ENCODE results near the gene PKP3. TPM values are rescaled to one million over a fixed set of nuclear protein-coding genes. Genes with fewer than 3 reads are reported as not detected.

PKP3 gene
- total and polyA plus RNA-seq, 7 donors = 0.10 to 0.75 (median 0.15) TPM; not detected in 2

GRCh38 chr11:426851-427250 is 32.8 kb downstream of the PKP3 start:
- Histone ChIP-seq H3K27me3 (ENCODE audit: insufficient read depth in 3 of 3, low read length in 2 of 3) (peaks cover 2 to 37% (median 9%) of the 10 kb centered on the region in 3 donors), H3K36me3 (ENCODE audit: insufficient read depth in 1 of 2, low read depth in 1 of 2) (no peaks in the 10 kb centered on the region), H3K27ac (no peak overlapping the region), H3K4me3 (no peak overlapping the region), H3K9me3 (no peaks in the 10 kb centered on the region), H3K4me1 (no peaks in the 10 kb centered on the region)
- intact Hi-C loops (cut with DNase I) = no loop called here
- ATAC-seq (no peak), DNase-seq (peak in 1 of 2 donors; percentile 19)
- WGBS, 3 donors = 74 to 83% (median 82%) methylated on average over 8 of the region's 8 CpGs
- no peak for TF ChIP-seq CTCF (IDR thresholded peaks at IDR 0.05)

- ATAC-seq (no peak), DNase-seq (peak; percentile 12 to 30)
- H3K27ac ChIP-seq = no peak overlapping the region
- no peaks in the 10 kb centered on the region for H3K36me3 ChIP-seq (ENCODE audit: insufficient read depth in 1 of 2, low read depth in 1 of 2)
- H3K4me3 ChIP-seq = no peak overlapping the region
- peaks cover 2 to 29% (median 6%) of the 10 kb centered on the region in 3 donors for H3K27me3 ChIP-seq (ENCODE audit: insufficient read depth in 3 of 3, low read length in 2 of 3)
- no peaks in the 10 kb centered on the region for H3K4me1 ChIP-seq
- TF ChIP-seq CTCF (IDR thresholded peaks at IDR 0.05) = no peak
- H3K9me3 ChIP-seq = no peaks in the 10 kb centered on the region
- WGBS, 3 donors = 85 to 86% (median 85%) methylated on average over 24 of the region's 24 CpGs
- intact Hi-C loops (cut with DNase I) = no loop called here
Measured at GRCh38 chr11:428295-428694, 34.3 kb downstream of the PKP3 start.

DNA sequence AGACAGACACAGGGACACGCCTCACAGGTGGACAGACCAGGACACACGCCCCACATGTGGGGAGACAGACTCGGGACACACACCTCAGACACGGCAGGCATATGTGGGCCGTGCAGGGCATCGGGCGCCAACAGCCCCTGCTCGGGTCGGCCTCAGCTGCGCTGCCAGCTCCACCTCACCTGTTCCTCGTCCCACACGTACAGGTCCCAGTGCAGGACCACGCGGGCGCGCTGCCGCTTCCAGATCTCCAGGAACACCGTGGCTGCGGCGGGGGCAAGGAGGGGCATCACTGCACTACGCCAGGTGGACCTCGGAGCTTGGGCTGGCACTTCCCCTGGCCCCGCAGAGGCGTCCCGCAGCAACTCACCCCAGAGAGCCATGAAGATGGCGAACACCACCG is 35.4 kb downstream of the PKP3 start:
- Histone ChIP-seq H3K4me3 (no peak overlapping the region), H3K4me1 (no peaks in the 10 kb centered on the region), H3K27ac (no peak overlapping the region), H3K9me3 (no peaks in the 10 kb centered on the region), H3K27me3 (ENCODE audit: insufficient read depth in 3 of 3, low read length in 2 of 3) (peaks cover 0 to 21% (median 4%) of the 10 kb centered on the region in 3 donors), H3K36me3 (ENCODE audit: insufficient read depth in 1 of 2, low read depth in 1 of 2) (no peaks in the 10 kb centered on the region)
- DNase-seq (peak; percentile 11 to 50), ATAC-seq (no peak)
- WGBS, 3 donors = 80 to 90% (median 82%) methylated on average over 25 to 27 of the region's 27 CpGs
- no peak for TF ChIP-seq CTCF (IDR thresholded peaks at IDR 0.05)
- intact Hi-C loops (cut with DNase I) = no loop called here

- Histone ChIP-seq H3K27ac (no peak overlapping the region), H3K4me1 (no peaks in the 10 kb centered on the region), H3K27me3 (ENCODE audit: insufficient read depth in 3 of 3, low read length in 2 of 3) (peaks cover 0 to 18% (median 4%) of the 10 kb centered on the region in 3 donors), H3K9me3 (no peaks in the 10 kb centered on the region), H3K36me3 (ENCODE audit: insufficient read depth in 1 of 2, low read depth in 1 of 2) (no peaks in the 10 kb centered on the region), H3K4me3 (no peak overlapping the region)
- intact Hi-C loops (cut with DNase I) = no loop called here
- no peak for TF ChIP-seq CTCF (IDR thresholded peaks at IDR 0.05)
- DNase-seq = peak; percentile 7 to 31
- ATAC-seq = no peak
- WGBS, 3 donors = 30 to 44% (median 41%) methylated on average over 22 to 25 of the region's 25 CpGs
Measured at GRCh38 chr11:429931-430456, 36.0 kb downstream of the PKP3 start.

DNA sequence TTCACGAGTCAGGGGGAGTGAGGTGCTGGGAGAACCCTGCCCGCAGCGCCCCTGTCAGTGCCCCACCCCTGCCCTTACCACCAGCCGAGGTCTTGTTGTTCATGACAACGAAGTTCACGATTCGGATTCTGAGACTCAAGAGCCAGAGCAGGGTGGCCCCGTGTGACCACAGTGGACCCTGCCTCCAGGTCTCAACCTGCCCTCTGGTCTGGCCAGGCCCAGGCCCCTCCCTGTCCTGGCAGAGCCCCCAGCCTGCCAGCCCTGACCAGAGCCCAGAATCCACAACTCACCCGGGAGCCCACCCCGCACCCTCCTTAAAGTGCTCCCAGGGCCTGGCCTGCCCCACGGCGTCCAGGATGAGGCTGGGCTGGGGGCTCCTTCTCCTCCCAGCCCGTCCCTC is 37.9 kb downstream of the PKP3 start:
- intact Hi-C loops (cut with DNase I) = no loop called here
- no peaks in the 10 kb centered on the region for H3K36me3 ChIP-seq (ENCODE audit: insufficient read depth in 1 of 2, low read depth in 1 of 2)
- no peak overlapping the region for H3K4me3 ChIP-seq
- H3K4me1 ChIP-seq = no peaks in the 10 kb centered on the region
- H3K9me3 ChIP-seq = no peaks in the 10 kb centered on the region
- no peak for ATAC-seq
- WGBS, 3 donors = 79 to 86% (median 83%) methylated on average over 9 to 13 of the region's 13 CpGs
- H3K27me3 ChIP-seq (ENCODE audit: insufficient read depth in 3 of 3, low read length in 2 of 3) = peaks cover 0 to 7% (median 4%) of the 10 kb centered on the region in 3 donors
- no peak for TF ChIP-seq CTCF (IDR thresholded peaks at IDR 0.05)
- H3K27ac ChIP-seq = no peak overlapping the region
- no peak for DNase-seq

All from psoas muscle (tissue), 8 donors.